Left colon (tissue), 2 donors: ENCODE measurements around the gene RASGRP2. TPM values are rescaled to one million over a fixed set of nuclear protein-coding genes. Genes with fewer than 3 reads are reported as not detected.
A peak's percentile ranks its signal among the peaks of the same experiment; 100 is the strongest.

Experiments
- ATAC-seq: fragments of 200-7000 bp; cut with Tn5 transposase; one replicate; pipeline ENCODE4 v1.9.1; 2020; ENCODE audit warnings: mild to moderate bottlenecking, moderate library complexity
- DNase-seq, 2 donors: peaks; one replicate each; pipeline ENCODE4 v3.0.0-alpha.2; 2020
- intact Hi-C, 2 donors: fragments of 100-400 bp; cut with DNase I in 1 of 2; cut with micrococcal nuclease in 1 of 2; formaldehyde crosslinking; loops; one replicate each; pipeline versions ENCODE4 v1.11.2 to v1.14.0; 2022; cut with DNase I, micrococcal nuclease
- long read RNA-seq: library from polyadenylated mRNA; unstranded; transcript quantifications from one replicate; pipeline ENCODE4 v2.0.0, GENCODE V29; 2021
- total RNA-seq, 2 donors: library from RNA; stranded (reverse); fragmentation: NEBNext Ultra II Directional; extraction: Animal tissue kit (Norgen Biotek cat#: 25700); gene quantifications; one replicate each; pipeline ENCODE4 v1.2.1, GENCODE V29; 2021
- donor health status: DM: no; HTN: no; CAD: no.
- donor health status: DM: yes; HTN: yes; CAD: no.

RASGRP2 gene
- 1 to 10 TPM; 2.0 to 7.7 TPM for total RNA-seq
- long read RNA-seq: 0 reads

- ATAC-seq (peak; percentile 46), DNase-seq (peak; percentile 66 to 85)
- intact Hi-C loops: no loop called here
Measured at GRCh38 chr11:64743591-64744543, at the start of gene RASGRP2. Gene RASGRP2 (minus strand): TSS chr11:64744142. CDS start chr11:64742866, 1,276 bp downstream.

DNA sequence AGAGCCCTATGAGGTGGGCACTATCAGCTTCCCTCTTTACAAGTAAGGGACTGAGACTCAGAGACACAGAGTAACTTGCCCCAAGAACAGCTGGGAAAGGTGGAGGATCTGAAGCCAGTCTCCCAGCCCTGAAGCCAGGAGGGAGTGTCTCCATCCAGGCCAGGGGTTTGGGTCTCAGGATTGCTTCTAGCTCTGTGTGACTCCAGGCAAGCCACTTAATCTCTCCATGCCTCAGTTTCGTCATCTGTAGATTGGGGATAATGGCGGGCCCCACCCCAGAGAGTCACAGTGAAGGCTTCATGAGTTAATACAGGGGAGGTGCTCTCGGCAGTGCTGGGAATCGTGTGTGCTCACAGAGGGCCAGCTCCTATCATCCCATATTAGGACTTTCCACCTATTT is 48.5 kb upstream of the RASGRP2 start:
- DNase-seq (no peak), ATAC-seq (no peak)
- intact Hi-C loops: no loop called here

- DNase-seq (no peak), ATAC-seq (no peak)
- intact Hi-C loops: no loop called here
Measured at GRCh38 chr11:64791781-64792291, 47.9 kb upstream of the RASGRP2 start.

- intact Hi-C loops: no loop called here
- no peak for ATAC-seq
- no peak for DNase-seq
Measured at GRCh38 chr11:64790205-64791095, 46.5 kb upstream of the RASGRP2 start.

- intact Hi-C loops: no loop called here
- peak in 1 of 2 donors; percentile 18 for DNase-seq
- no peak for ATAC-seq
Measured at GRCh38 chr11:64789331-64790204, 45.6 kb upstream of the RASGRP2 start.

GRCh38 chr11:64788321-64789215 is 44.6 kb upstream of the RASGRP2 start:
- peak in 1 of 2 donors; percentile 18 for DNase-seq
- intact Hi-C loops: no loop called here
- ATAC-seq: no peak

DNA sequence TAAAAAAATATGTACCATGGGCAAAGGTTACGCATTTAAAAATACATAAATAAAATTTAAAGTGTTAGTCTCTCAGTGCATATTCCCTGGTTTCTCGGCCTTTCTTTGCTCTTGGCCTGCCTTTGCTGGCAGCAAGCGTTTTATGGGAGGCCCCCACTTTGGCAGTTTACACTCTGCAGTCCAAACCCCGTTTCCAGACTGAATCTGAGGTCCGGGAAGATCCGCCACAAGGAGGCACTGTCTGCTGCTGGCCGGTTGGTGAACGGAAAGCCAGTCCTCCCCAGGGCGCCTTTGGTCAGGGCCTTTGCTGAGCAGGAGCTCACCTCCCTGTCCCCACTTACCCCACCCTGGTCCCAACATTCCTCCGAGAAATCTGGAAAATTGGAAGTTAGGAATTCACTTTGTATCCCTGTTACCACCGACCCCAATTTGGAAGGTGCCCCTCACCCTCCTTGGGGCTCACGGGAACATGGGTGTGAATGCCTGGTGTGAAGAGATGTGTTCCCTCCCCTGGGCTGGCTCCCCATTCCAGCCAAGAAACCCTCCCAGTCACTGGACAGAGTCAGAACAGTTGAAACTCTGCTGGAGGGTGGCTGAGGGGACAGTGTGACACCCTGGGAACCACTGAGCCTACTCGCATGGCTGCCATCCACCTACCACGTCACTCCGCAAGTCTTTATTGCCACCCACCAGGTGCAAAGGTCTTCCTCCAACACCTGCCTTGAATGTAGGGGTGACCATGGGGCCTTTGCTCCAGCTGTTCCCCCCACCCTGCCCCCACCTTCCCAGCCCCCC is 43.8 kb upstream of the RASGRP2 start:
- DNase-seq (peak; percentile 63 to 88), ATAC-seq (peak; percentile 67)
- intact Hi-C loops: no loop called here

DNA sequence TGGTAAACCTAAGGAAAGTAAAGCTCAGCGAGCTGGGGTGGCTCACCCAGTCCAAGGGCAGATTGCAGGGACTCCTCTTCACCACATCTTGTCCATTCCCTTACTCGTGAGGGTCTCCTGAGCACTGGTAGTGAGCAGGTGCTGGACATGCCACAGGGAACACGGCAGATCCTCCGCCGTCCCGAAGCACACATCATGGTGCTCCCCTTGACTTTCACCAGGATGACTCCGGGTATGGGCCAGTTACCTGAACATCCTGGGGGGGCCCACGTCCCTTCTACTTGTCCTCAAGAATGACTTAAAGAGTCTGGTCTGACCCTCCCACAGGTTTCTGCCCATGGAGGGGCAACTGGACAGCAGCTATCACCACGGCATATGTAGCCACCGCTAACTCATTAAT is 42.4 kb upstream of the RASGRP2 start:
- ATAC-seq (no peak), DNase-seq (peak in 1 of 2 donors; percentile 23)
- intact Hi-C loops: no loop called here

DNA sequence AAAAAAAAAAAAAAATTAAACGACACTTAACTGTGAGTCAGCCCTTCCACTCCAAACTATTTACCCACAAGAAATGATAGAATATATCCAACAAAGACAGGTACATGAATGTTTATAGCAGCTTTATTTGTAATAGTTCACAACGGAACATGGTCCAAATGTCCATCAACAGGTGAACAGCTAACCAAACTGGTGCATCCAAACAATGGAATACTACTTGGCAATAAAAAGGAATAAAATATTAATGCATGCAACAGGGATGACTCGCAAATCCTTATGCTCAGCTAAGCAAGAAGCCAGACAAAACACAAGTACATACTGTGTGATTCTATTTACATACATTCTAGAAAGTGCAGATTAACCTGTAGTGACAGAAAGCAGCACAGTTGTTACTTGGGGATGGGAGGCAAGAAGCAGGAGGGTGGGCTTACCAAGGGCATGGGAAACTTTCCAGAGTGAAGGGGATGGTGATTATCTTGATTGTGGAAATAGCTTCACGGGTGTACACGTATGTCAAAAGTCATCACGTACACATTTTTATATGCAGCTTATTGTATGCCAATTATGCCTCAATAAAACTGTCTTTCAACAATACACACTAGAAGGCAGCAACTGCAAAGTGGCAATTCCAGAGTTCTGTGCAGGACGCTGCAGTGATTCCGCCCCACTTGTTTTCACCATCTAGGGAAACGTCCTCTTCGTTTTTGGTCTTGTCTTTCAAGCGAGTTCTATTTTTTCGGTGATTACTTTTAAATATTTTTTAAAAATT is 41.1 kb upstream of the RASGRP2 start:
- DNase-seq (peak in 1 of 2 donors; percentile 28), ATAC-seq (peak; percentile 82)
- intact Hi-C loops: no loop called here

GRCh38 chr11:64778473-64779298 is 34.7 kb upstream of the RASGRP2 start, which contains the start of gene SF1:
Gene SF1 (minus strand): TSS chr11:64778542. CDS start chr11:64778392, 150 bp downstream.
- DNase-seq (peak; percentile 98 to 99), ATAC-seq (peak; percentile 84)
- intact Hi-C loops: no loop called here

DNA sequence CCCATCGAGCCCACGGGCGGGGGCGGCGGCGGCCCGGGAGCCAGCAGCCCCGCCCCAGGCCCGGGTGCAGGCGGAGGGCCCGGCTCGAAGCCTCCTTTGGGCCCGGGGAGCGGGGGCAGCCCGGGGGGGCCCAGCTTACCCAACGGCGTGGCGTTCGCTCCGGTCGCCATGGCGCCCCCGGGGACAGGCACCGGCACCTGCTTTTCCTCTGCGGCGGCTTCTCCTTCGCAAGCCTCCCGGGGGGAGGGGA is 34.2 kb upstream of the RASGRP2 start:
- DNase-seq (no peak), ATAC-seq (peak; percentile 2)
- intact Hi-C loops: no loop called here

DNA sequence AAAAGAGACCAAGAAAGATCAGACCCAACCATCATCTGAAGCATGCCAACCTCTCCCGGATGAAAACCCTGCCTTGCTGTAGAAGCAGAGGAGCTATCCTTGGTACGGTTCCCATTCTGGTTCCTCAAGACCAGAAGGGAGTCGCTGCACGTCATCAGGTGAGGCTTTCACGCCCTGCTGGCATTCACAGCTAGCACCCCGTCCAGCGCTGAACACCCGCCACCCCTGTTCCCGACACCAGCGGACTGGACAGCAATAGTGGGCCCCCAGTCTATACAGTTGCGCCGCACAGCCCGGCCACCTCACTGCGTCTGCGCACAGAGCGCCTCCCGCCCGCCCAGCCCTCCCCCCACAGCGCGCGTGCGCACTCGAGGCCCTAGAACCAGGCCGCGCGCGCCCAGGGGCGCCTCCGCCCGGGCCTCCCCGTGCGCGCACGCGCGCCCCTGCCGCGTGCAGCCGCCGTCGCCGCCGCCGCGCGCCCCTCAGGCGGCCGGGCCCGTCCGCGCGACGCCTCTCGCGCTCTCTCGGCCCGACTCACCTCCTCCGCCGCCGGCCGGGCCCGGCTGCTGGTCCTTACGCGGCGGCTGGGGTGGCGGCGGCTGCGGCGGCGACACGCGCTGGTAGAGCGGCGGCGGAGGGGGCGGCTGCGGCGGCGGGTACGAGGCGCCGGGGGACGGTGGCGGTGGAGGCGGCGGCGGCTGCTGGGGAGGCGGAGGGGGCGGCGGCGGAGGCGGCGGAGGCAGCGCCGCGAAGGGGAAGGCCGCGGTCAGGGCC is 33.7 kb upstream of the RASGRP2 start:
- intact Hi-C loops: no loop called here
- DNase-seq: peak; percentile 80 to 88
- ATAC-seq: peak; percentile 36

GRCh38 chr11:64776875-64777274 is 32.9 kb upstream of the RASGRP2 start:
- intact Hi-C loops: no loop called here
- ATAC-seq (no peak), DNase-seq (no peak)

DNA sequence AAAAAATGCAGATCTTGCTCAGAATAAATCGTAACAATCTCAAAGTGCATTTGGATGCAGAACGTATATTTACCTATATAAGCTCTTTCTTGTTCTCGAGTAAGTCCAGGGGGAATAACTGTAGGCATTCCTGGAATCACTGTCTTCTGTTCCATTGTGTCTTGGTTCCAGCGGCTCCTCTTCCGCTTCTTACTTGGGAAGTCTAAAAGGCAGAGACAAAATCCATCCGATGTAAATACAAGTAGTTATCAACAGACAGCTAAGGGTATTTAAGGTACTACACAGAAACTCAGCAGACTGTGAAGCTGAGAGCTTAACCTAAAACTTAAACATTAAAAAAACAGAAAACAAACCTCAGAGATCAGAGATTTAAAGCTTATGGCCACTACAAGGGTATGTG is 32.5 kb upstream of the RASGRP2 start:
- no peak for DNase-seq
- no peak for ATAC-seq
- intact Hi-C loops: no loop called here

DNA sequence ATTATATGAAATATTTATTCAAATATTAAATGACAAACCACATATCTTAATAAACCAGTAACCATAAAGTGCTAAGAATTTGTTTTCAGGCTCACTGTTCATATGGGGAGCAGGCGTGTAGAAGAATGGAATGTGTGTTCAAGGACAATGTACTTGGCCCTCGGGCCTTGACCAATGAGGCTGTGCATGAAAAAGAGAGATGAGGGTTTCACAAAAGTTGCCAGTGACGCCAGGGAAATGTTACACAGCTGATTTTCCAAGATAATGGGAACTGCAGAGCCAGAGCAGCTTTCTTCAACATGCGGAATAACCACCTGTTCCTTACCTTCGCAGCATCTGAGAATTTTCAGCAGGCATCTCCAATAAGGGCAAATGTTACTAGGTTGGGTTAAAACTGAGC is 30.2 kb upstream of the RASGRP2 start:
- ATAC-seq (no peak), DNase-seq (no peak)
- intact Hi-C loops: no loop called here
